Heart left ventricle (tissue), 13 donors: Measurements from ENCODE around the gene OLFM1.

Experiments used
- POLR2A ChIP-seq, 2 donors: fragments of 450-650 bp; IDR thresholded peaks; one replicate each; pipeline ENCODE4 v1.6.1; 2017; ENCODE audit warnings: antibody characterized with exemption in 2 of 2, mild to moderate bottlenecking in 2 of 2, moderate library complexity in 2 of 2
- TF ChIP-seq, protein P1 (sequence below), 12 donors: fragments of 200-600 bp; sonication (generic) in 4 of 12; IDR thresholded peaks; one replicate each; pipeline versions ENCODE4 v1.5.0 to v1.8.0; 2018 to 2022; ENCODE audit warnings: antibody characterized with exemption in 12 of 12, mild to moderate bottlenecking in 5 of 12
- donor health status: ischemic (EF 13 %, LVEDD 7.1; RV severe dilation, severe dysfunction).
- donor health status: DM: no; HTN: yes; CAD: no.
- donor health status: DM: no; HTN: no; CAD: no.
- donor health status: ischemic (EF 25% LVEDD 6.9; RV normal size, moderate dysfunction).
- donor health status: ischemic (EF 25% LVEDD 5.7; RV mildly dilated, moderate dysfunction).
- donor health status: ischemic (EF 35%, LVEDD 5.7; RV mildly dilated, moderate dysfunction).
- donor health status: nonischemic (EF 11% LVEDD 7.7; RV severe dilation, severe dysfunction).
- donor health status: DM: yes; HTN: yes; CAD: no.
- donor health status: PGD.
- donor health status: ischemic (EF 29% LVEDD 5.4; RV normal size, mild dysfunction).
- donor health status: nonischemic (EF 23%, LVEDD 6.1; RV moderate dilation, normal function).

DNA sequence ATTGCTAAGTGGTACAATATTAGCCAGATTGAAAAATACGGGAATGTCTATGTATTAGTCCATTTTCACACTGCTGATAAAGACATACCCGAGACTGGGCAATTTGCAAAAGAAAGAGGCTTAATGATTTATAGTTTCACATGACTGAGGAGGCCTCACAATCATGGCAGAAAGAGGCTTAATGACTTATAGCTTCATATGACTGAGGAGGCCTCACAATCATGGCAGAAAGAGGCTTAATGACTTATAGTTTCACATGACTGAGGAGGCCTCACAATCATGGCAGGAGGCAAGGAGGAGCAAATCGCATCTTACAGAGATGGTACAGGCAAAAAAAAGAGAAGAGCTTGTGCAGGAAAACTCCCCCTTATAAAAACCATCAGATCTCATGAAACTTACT is 32.3 kb upstream of the OLFM1 start:
- TF ChIP-seq, protein P1, sequence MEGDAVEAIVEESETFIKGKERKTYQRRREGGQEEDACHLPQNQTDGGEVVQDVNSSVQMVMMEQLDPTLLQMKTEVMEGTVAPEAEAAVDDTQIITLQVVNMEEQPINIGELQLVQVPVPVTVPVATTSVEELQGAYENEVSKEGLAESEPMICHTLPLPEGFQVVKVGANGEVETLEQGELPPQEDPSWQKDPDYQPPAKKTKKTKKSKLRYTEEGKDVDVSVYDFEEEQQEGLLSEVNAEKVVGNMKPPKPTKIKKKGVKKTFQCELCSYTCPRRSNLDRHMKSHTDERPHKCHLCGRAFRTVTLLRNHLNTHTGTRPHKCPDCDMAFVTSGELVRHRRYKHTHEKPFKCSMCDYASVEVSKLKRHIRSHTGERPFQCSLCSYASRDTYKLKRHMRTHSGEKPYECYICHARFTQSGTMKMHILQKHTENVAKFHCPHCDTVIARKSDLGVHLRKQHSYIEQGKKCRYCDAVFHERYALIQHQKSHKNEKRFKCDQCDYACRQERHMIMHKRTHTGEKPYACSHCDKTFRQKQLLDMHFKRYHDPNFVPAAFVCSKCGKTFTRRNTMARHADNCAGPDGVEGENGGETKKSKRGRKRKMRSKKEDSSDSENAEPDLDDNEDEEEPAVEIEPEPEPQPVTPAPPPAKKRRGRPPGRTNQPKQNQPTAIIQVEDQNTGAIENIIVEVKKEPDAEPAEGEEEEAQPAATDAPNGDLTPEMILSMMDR (IDR thresholded peaks at IDR 0.05) = no peak
- no peak for TF ChIP-seq POLR2A (IDR thresholded peaks at IDR 0.05)
